Left cardiac atrium (tissue), 4 donors: ENCODE data around the gene AOPEP. TPM values are rescaled to one million over a fixed set of nuclear protein-coding genes. Genes with fewer than 3 reads are reported as not detected.
A peak's percentile ranks its signal among the peaks of the same experiment; 100 is the strongest.
"Not testable (repeated sequence)": the region's sequence is repeated elsewhere in the genome, so short reads cannot be mapped to it uniquely, and the experiment has no call there.

Source experiments
- ATAC-seq, 2 donors: fragments of 200-7000 bp; cut with Tn5 transposase; one replicate each; pipeline ENCODE4 v1.9.1; 2020; ENCODE audit warnings: mild to moderate bottlenecking in 2 of 2, moderate library complexity in 2 of 2
- DNase-seq: peaks from one replicate; pipeline ENCODE4 v3.0.0-alpha.2; 2020
- intact Hi-C, 2 donors: fragments of 100-400 bp; cut with DNase I; formaldehyde crosslinking; loops; one replicate each; pipeline versions ENCODE4 v1.14.1 to v1.15.1; 2022 to 2023
- total RNA-seq, 2 donors: library from RNA; stranded (reverse); fragmentation: NEBNext Ultra II Directional; extraction: Animal tissue kit (Norgen Biotek cat#: 25700); gene quantifications; one replicate each; pipeline ENCODE4 v1.2.1, GENCODE V29; 2021
- donor health status: DM: no; HTN: yes; CAD: no.
- donor health status: DM: no; HTN: yes; CAD: no; lungs with severe emphysema.
- donor health status: DM: yes; HTN: yes; CAD: no.
- donor health status: Dilated cardiomyopathy.

AOPEP gene
- total RNA-seq, 2 donors from 2014 or later: 128 to 132 TPM

DNA sequence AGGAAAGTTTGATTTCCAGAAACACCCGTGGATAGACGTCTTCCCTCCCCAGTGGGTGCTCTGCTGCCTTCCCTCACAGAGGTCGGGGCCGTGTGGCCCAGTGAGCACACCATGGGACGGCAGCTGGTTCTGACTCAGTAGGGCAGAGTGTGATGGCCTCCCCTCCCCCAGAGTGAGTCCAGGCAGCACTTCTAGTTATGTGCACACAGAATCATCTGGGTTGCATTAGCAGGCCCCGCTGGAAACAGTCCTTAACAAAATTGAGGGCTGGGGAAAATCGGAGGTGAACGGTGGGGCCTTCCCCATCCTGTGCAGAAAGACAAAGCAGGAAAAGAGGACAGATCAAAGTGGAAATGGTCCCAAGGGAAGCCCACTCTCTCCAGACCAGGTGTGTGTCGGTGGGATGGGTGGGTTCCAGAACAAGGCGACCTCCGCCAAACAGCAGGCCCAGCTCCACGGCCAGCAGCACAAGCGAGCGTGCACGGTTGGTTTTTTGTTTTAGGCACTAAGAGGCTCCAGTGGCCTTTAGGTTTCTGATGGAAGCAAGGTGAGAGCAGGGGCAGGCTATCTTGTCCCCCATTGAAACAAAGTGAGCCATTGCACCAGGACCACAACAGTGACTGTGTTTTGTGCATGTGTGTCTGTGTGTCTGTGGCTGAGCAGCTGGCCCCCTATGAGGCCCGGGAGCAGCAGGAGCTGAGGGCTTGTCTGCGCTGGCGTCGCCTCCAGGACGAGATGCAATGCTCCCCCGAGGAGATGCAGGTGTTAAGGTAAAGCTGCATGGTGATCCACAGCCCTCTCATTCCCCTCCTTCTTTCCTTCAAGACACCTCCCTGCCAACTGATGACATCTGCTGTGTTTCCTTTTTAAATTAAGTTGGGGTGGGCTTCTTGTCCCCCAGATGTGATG, 201.5 kb downstream of the AOPEP start:
- DNase-seq (no peak), ATAC-seq (no peak)
- intact Hi-C loops: no loop called here

DNA sequence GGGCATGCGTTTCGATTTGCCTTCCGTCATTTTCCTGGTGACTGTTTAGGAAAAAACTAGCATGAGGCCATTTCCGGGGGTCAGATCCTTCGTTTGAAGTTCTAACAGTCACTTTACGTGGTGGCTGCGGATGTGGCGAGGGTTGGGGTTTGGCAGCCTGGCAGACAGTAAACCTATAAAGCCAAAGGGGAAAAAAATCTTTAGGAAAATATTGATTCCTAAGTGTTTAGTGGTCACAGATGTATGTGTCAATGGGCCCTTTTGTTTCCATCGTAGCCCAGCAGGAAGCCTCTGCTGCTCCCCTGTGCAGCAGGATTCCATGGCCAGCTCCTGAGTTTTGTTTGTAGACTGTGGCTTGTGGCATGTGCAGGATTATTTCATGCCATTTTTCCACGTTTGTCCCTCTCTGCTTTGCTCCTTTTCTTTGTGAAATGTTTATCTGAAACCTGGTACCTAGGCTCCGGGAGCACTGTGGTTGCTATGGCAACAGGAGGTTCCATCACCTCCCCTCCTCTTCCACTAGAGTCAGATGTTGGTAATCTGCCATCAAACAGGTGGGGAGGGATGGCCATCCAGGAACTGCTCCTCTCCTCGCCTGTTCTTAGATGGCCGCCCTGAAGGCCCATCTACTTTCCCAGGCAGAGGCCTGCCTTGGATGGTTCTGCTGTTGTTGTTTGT, 202.3 kb downstream of the AOPEP start:
- no peak for ATAC-seq
- DNase-seq: no peak
- intact Hi-C loops: no loop called here

DNA sequence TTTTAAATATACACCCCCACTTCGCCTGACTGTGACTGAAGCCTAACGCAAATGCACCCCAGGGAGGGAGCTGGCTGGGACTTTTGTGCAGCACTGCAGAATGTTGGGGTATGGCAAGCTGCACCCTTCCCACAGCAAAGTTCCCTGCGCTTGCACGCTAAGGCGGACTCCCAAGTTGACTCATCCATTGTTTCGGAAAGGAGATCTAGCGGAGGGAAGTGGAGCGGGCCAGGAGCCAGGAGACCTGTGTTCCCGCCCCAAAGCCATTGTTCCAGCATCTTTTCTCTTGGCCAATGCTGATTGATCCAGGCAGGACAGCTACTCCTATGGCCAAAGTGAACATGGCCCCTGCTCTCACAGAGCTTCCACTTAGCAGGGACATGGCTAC, 202.9 kb downstream of the AOPEP start:
- intact Hi-C loops: no loop called here
- ATAC-seq (peak; percentile 64 to 65), DNase-seq (peak; percentile 79)

DNA sequence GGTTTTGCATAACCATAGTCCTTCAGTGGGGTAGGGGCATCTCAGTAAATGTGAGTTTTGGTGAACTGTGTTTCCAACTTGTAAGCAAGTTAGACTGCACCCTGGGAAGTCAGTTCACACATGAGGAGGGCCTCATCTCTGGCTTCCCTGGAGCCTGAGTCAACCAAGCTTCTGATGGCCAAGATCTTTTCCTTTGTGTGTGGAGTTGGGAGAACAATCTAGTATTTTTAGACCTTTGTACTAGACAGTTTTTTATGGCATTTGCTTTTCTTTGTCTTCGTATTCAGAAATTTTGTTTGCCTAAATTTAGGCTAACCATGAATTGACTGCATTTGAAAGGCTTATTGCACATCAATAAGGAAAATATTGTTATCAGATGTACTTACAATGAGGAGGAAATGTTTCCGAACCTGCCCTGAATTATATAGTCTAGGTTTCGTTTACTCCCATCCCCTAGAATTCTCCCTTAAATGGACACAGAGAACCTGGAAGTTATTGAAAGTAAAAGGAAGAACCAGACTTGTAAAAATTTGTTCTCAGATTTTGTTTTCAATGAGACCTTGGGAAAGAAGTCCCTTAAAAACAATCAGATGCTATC, 204.6 kb downstream of the AOPEP start:
- DNase-seq (no peak), ATAC-seq (no peak)
- intact Hi-C loops: no loop called here

DNA sequence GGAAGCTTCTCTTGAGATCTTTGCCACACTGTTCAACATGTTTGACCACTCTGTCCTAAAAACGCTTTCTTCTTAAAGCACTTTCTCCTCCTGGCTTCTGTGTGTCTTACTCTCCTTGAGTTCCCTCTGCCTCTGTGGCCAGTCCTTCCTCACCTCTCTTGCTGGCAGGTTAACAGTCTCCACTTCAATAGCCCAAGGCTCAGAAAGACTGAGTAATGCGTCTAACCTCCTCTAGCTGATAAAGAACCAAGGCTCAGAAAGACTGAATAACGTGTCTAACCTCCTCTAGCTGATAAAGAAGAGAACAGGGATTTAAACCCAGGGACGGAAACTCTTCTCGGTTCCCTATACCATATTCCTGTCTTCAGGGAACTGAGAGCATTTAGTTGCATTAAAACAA, 205.2 kb downstream of the AOPEP start:
- no peak for DNase-seq
- ATAC-seq: peak in 1 of 2 donors; percentile 35
- intact Hi-C loops: no loop called here

DNA sequence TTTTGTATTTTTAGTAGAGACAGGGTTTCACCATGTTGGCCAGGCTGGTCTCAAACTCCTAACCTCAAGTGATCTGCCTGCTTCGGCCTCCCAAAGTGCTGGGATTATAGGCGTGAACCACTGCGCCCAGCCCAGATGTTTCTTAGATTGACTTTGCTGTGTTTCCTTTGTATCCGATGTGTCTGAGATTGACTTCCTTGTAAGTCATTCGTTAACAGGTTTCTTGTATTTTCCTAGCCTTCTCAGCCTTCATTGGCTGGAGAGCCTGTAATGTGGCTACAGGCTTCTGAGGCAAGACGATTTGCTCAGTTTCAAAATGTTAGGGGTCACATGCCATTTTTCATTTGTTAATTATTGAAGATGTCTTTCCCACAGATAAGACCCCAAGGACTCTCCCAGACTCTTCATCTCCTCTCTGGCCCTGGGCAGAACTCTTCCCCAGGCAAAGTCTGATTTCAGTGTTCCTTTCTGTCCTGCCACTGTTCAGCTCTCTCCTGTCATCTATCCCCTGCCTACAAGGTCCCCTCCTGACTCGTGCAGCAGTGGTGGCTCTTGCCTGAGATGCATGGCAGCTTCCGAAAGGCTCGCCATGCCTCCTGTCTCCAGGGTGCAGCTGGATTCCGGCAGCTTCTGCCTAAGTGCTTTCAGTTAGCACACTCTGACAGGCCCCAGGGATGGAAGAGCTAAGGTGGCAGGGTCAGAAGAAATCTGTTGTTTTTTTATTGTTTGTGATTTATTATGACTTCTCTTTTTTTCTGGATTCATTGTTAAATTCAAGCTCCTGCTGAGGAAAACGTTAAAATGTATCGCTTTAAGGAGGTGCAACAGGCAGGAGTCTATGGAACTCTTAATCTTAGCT, 206.4 kb downstream of the AOPEP start:
- ATAC-seq (no peak), DNase-seq (no peak)
- intact Hi-C loops: no loop called here

DNA sequence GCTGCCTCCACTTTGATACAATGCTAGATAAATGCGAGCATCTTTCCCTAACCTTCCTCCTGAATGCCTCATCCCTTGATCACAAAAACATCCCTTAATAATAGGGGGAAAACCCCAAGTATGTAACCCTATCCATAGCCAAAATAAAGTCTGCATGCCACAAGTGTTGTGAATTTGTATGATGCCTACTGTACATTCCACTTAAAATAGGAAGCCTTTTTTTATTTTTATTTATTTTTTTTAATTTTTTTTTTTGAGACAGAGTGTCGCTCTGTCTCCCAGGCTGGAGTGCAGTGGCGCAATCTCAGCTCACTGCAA, 207.0 kb downstream of the AOPEP start:
- no peak for ATAC-seq
- DNase-seq: no peak
- intact Hi-C loops: no loop called here

DNA sequence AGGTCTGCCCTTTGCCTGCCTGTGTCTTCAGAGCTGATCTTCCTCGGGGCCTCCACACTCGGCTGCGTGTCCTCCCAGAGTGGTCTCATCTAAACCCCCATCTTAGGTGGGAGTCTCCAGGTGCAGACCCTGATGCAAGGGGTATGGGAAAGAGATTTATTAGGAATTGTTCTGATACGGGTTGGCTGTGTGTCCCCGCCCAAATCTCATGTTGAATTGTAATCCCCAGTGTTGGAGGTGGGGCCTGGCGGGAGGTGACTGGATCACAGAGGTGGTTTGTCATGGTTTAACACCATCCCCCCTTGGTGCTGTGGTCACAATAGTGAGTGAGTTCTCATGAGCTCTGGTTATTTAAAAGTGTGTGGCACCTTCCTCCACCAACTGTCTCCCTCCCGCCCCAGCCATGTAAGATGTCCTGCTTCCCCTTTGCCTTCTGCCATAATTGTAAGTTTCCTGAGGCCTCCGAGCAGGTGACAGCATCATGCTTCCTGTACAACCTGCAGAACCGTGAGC, 208.4 kb downstream of the AOPEP start:
- intact Hi-C loops: no loop called here
- ATAC-seq (no peak), DNase-seq (no peak)

DNA sequence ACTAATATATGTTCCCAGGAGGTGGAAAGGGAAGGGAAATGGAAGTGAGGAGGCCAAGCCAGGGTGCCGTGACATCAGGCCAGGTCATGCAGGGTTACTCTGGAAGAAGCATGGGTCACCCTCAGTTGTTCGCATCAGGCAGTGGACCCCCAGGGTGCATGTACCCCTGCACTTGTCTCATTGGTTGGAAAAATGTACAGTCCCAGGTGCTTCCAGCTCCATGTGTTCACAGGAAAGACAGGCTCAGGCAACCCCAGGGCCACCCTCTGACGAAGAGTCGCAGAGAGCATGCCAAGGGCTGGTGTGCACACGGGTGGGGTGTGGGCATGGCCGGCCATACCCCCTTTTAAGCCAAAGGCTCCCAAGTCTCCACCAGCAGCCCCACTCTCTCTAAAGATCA, 208.9 kb downstream of the AOPEP start:
- ATAC-seq: no peak

DNA sequence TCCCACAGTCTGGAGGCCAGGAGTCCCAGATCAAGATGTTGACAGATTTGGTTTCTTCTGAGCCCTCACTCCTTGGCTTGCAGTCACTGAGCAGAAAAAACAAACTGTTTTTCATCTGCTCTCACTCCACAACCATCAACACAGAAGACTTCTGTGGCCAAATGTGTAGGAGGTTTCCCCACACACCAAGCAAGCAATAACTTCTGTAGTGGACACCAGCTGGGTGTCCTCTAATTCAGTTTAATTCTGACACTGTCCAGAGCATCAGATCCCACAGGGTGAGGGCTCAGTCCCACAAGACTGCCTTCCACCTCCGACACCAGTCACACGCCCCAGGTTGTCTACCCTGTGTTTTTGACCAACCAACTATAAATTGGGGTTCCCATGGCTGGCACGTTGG, 209.9 kb downstream of the AOPEP start:
- no peak for DNase-seq
- intact Hi-C loops: no loop called here
- ATAC-seq: peak; percentile 29 to 66

More for the DNA sequence above, 208.9 kb downstream of the AOPEP start:
- DNase-seq: no peak
- intact Hi-C loops: no loop called here

DNA sequence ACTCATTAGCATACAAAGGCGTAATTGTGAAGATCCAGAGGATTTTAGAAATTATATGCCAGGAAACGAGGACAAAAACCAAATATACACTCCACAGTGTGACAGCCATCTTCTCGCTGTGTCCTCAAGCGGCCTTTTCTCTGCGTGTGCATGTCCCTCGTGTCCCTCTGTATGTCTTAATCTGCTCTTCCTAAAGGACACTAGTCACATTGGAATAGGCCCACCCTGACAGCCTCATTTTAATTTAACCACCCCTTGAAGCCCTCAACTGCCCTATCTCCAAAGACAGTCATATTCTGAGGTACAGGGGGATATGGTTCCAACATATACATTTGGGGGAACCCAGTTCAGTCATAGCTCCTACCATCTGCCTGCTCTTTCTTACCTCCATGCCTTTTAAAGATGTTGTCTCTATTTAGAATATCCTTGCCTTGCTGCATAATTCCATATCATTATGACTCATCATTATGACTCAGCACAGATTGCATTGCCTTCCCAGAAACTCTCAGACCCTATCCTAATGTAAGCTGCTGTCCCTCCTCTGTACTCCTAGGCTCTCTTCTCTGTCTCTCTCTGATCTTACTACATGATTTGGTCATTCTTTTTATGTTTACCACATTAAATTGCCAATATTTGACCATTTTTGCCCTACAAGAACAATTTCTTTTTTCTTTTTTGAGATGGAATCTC, 210.9 kb downstream of the AOPEP start:
- ATAC-seq (peak in 1 of 2 donors; percentile 86), DNase-seq (no peak)
- intact Hi-C loops: no loop called here

DNA sequence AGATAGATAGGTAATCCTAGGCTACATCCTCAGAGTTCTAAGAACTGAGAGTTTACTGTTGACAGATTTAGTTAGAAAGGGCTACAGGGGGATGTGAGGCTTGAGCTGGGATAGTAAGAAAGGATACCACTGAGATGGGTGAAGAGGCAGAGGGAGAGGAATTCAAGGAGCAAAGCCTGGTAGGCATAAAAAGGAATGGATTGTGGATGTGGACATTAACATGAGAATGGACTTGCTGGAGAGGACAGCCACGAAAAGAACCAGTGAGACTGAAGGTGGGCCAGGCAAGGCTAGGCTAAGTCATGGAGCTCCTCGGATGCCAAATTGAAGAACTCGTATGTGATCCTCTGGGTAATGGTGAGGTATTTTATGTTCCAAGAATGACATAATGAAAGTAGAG, 211.9 kb downstream of the AOPEP start:
- intact Hi-C loops: no loop called here
- ATAC-seq (no peak), DNase-seq (no peak)

DNA sequence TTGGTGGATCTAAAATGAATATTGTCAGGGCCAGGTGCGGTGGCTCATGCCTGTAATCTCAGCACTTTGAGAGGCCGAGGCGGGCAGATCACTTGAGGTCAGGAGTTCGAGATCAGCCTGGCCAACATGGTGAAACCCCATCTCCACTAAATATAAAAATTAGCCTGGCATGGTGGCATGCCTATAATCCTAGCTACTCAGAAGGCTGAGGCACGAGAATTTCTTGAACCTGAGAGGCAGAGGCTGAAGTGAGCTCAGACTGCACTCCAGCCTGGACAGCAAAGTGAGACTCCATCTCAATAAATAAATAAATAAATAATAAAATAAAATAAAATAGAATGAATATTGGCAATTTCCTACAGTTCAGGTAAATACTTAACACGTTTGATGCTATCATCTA, 213.8 kb downstream of the AOPEP start:
- ATAC-seq, DNase-seq, intact Hi-C loops: not testable (repeated sequence)

DNA sequence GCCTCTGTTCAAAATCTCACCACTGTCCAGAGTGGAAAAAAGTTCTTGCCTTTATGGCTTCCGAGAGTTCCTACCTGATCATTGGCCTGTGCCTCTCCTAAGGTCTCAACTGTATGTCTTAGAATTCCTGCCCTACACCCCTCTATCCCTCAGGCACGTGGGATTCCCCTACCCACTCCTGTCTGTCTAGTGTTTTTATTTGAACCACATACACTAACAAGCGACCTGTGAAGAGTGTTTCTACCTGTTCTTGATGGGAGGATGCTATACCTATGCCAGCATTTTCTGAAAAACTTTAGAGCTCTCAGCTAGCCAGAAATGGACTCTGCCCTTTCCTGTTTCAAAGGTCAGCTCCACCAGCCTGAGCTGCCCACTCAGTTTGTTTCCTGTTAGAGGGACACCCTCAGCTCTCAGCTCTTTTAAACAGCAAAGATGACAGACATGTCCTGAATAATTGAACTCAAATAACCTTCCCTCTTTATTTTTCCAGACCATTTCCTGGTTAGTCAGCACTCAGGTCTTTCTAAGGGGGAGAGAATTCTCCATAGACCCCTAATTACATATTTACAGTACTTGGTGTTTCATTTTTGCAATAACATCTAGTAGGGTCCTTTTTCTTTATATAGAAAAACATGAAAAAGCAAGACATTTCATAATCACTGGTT, 214.8 kb downstream of the AOPEP start:
- no peak for DNase-seq
- intact Hi-C loops: no loop called here
- peak in 1 of 2 donors; percentile 35 for ATAC-seq

DNA sequence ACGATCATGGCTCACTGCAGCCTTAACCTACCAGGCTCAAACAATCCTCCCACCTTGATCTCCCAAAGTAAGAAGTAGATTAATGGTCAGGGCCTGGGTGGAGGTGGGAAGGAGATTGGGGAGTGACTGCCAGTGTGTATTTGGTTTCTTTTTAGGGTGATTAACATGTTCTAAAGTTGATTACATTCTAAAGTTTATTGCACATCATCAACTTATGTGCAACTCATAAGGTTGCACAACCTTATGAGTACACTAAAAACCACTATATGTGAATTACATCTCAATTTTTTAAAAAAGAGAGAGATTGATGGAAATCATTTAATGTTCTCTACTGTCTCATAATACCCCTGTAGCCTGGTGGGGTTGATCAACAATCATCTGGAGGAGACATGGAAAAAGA, 218.1 kb downstream of the AOPEP start:
- no peak for ATAC-seq
- intact Hi-C loops: no loop called here
- no peak for DNase-seq

DNA sequence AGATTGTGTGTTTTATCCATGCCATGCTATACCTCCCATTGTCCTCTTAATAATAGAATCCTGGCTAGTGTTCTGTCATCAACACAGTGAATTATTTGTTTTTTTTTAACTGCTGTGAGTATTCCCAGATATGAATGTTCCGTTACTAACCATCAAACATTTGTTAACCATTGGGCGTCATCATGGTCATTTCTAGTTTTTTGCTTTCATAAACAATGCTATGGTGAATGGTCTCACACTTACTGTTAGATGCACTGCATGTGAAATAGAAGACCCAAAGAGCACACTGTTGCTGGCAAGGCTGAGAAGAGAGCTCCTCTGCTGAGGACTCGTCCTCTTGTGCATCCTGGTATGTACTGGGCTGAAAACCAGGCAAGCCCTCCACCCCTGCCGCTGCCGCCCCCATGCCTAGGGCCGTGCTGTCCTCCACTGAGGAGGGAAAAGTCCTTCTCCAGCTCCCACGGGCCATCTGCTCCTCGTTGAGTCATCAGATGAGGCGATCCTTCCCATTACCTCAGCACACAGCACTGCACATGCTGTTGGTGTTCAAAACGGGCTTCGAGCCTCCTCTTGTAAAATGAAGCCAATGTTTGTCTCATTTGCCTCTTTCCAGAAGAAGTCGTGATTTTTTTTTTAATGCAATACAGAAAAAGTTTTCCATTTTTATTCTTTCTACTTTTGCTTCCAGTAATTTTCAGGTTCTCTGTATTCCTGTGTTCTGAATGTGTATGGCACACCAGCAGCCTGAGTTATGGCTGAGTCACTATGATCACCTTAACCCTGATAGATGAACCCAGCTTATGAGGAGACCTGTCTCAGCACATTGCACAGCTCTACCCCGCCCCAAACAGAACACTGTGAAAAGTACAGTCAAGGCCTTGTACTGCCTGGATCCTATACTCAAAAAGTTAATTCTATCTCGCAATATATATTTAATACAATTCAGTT, 219.0 kb downstream of the AOPEP start:
- ATAC-seq: peak; percentile 50 to 94
- DNase-seq: peak; percentile 70
- intact Hi-C loops: no loop called here

DNA sequence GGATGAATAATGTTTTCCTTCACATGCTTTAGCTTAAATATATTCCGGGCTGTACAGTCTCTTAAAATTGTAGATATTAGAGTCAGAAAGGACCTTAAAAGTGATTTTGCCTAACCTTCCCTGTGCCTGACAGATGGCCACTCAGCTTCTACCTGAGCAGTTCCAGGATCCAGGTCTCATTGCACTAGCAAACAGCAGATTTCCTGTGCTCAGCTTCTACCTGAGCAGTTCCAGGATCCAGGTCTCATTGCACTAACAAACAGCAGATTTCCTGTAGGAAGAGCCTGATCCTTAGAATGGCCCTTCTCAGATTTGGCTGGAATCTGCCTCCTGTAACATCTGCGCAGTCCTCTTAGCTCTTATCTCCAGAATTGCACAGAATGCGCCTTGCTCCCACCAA, 219.8 kb downstream of the AOPEP start:
- ATAC-seq: no peak
- intact Hi-C loops: no loop called here

More for the DNA sequence above, 219.8 kb downstream of the AOPEP start:
- no peak for DNase-seq
